A549 treated with AZD9567 at 1 μM for 4 hours (cell line): ENCODE measurements around the gene PRDM10. TPM values are rescaled to one million over a fixed set of nuclear protein-coding genes. Genes with fewer than 3 reads are reported as not detected.

Experiments used
- total RNA-seq: library from RNA; stranded (reverse); fragments of 200-300 nt; extraction: Qiagen RNA extraction; gene quantifications from 5 replicates; pipeline ENCODE4 v1.2.3, GENCODE V29; 2022; ENCODE audit not compliant: insufficient read depth

Gene PRDM10
- 1.0 to 1.4 TPM (median 1.3 TPM) in 5 replicates for total RNA-seq

GRCh38 chr11:130002352-130002845, at the start of gene PRDM10:
PRDM10 (minus strand) TSS chr11:130002835; CDS start chr11:129960964, 41,871 bp downstream.

GRCh38 chr11:129895126-129896041, 107.3 kb downstream of the PRDM10 start, which contains the start of gene NFRKB:
NFRKB (minus strand) TSS chr11:129895578; CDS start chr11:129892849, 2,729 bp downstream.

Other genes with a start within 250 kb of the PRDM10 start
- gene TMEM45B, start 187.0 kb downstream of the PRDM10 start, total RNA-seq: 0.09 to 0.20 TPM (median 0.13 TPM) in 3 of 5 replicates, not detected in the others
- 11.8 to 15.8 TPM (median 14.3 TPM) in 5 replicates for gene NFRKB, start 107.3 kb downstream of the PRDM10 start, total RNA-seq
- gene APLP2, start 67.1 kb upstream of the PRDM10 start, total RNA-seq: 159 to 186 TPM (median 183 TPM) in 5 replicates
- gene ST14, start 156.9 kb upstream of the PRDM10 start, total RNA-seq: 0.02 to 0.15 TPM (median 0.06 TPM) in 4 of 5 replicates, not detected in the other